ENCODE measurements around the gene SZT2.

DNA sequence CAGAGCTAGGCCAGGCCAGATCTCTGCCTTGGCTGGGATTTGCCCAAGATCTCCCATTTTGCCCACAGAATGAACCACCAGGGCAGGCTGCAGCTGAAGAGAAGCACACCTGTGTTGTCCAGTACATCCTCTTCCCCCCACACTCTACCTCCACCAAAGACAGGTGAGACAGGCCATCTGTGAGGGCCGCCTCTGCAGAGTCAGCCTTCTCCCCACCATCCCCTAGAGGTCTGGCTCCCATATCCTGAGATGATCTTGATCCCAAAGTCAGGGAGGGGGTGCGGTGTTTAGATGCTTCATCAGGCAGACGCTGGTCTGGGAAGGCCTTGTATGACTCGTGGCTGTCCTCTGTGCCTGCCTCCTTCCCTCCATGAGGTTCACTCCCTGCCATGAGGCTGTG is 35.3 kb downstream of the SZT2 start:
- TF ChIP-seq, protein P1, sequence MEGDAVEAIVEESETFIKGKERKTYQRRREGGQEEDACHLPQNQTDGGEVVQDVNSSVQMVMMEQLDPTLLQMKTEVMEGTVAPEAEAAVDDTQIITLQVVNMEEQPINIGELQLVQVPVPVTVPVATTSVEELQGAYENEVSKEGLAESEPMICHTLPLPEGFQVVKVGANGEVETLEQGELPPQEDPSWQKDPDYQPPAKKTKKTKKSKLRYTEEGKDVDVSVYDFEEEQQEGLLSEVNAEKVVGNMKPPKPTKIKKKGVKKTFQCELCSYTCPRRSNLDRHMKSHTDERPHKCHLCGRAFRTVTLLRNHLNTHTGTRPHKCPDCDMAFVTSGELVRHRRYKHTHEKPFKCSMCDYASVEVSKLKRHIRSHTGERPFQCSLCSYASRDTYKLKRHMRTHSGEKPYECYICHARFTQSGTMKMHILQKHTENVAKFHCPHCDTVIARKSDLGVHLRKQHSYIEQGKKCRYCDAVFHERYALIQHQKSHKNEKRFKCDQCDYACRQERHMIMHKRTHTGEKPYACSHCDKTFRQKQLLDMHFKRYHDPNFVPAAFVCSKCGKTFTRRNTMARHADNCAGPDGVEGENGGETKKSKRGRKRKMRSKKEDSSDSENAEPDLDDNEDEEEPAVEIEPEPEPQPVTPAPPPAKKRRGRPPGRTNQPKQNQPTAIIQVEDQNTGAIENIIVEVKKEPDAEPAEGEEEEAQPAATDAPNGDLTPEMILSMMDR (IDR thresholded peaks at IDR 0.05; ENCODE audit: low read depth, low read length): no peak
- TF ChIP-seq POLR2A (IDR thresholded peaks at IDR 0.05; ENCODE audit: extremely low read depth, insufficient read length): no peak
- TF ChIP-seq, protein P2, sequence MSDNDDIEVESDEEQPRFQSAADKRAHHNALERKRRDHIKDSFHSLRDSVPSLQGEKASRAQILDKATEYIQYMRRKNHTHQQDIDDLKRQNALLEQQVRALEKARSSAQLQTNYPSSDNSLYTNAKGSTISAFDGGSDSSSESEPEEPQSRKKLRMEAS (IDR thresholded peaks at IDR 0.05; ENCODE audit: low read depth, low read length): no peak
- TF ChIP-seq MYC (IDR thresholded peaks at IDR 0.05; ENCODE audit: low read depth, low read length): no peak

All from NB4 (cell line).